ENCODE data around the gene RFLNA.
"Not testable (repeated sequence)": the region's sequence is repeated elsewhere in the genome, so short reads cannot be mapped to it uniquely, and the experiment has no call there.

The RFLNA gene

DNA sequence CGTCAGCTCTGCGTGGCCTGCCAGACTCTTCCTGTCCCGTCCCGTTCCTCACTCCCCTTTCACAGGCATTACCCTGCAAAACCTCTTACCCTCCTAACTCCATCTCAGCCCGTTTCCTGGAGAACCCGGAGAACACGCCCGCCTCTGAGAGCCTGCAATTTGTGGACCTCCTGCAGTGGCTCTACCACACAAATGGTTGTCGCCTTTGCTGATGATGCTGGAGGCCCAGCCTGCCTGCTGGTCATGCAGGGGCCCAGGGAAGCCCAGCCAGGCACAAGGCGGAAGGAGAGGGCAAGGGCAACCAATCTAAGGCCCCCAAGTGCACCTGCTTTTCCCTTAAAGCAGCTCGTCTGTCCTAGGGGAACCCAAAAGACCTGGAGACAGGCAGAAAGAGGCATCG lies 22.5 kb downstream of the RFLNA start:
- Mint-ChIP-seq H3K36me3 (no peaks in the 10 kb centered on the region), H3K27ac (no peak overlapping the region), H3K4me3 (no peak overlapping the region), H3K4me1 (ENCODE audit: low read depth) (no peaks in the 10 kb centered on the region), H3K9me3 (ENCODE audit: low read depth) (no peaks in the 10 kb centered on the region), H3K27me3 (no peaks in the 10 kb centered on the region)

DNA sequence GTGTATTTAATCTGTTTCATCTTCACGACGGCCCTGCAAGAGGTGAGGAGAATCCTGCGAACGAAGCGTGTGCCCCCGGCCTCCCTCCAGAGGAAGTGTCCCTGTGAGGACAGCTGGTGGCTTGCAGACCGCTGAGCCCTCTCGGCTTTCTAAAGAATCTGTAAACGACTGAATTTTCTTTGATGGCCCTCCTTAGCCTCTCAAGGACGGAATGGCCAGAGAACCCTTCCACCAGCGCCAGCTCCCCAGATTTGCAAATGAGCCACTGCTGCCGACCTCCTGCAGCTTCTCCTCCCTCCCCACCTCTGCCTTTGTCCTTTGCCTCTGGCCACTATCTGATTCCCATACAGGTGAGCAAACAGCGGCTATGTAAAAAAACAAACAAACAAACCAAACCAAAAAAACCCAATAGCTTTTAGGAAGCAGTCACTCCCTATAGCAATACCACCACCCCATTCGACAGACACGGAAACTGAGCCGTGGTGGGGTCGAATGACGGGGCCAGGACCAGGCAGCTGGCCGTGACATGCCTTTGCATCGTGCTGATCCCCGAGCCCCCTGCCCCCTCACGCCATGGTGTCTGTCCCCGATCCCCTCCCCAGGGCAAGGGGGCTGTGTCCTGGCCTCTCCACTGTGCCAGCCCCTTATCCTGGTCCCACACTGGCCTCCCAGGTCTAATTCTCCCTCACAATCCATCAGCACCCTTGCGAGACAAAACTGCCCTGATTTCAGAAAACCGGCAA lies 23.6 kb downstream of the RFLNA start:
- Mint-ChIP-seq H3K27me3 (no peaks in the 10 kb centered on the region), H3K36me3 (peaks cover under 1% of the 10 kb centered on the region), H3K27ac (no peak overlapping the region), H3K4me1 (ENCODE audit: low read depth) (no peaks in the 10 kb centered on the region), H3K9me3 (ENCODE audit: low read depth) (no peaks in the 10 kb centered on the region), H3K4me3 (no peak overlapping the region)

DNA sequence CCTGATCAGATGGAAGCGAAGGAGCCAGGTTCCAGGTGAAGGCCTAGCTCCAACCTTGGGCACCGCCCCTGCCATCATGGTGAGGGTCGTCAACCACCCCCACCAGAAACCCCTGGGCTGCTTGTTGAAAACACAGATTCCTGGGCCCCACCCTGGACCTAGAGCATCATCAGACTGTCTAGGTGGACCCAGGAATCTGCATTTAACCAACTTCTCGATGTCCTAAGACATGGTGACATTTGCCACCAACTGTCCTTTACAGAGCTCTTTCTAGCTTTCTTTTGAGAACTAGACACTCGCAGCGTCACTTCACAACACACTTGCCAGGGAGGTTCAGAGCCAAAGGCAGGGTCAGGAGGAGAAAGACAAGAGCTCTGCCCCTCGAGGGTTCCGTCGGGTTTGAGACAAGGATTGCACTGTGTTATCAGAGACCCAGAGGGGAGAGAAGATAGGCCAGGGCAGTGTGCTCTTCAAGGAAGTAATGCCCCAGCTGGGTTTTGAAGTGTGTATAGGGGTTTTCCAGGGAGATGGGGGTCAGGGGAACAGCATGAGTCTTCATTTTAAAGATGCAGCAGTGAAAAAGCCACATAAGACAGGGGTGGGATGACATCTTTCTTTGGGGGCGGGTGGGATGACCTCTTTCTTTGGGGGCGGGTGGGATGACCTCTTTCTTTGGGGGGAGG lies 24.6 kb downstream of the RFLNA start:
- Mint-ChIP-seq H3K9me3 (ENCODE audit: low read depth) (peaks cover 4% of the 10 kb centered on the region), H3K36me3 (peaks cover 11% of the 10 kb centered on the region), H3K27ac (no peak overlapping the region), H3K27me3 (no peaks in the 10 kb centered on the region), H3K4me3 (no peak overlapping the region), H3K4me1 (ENCODE audit: low read depth) (no peaks in the 10 kb centered on the region)

DNA sequence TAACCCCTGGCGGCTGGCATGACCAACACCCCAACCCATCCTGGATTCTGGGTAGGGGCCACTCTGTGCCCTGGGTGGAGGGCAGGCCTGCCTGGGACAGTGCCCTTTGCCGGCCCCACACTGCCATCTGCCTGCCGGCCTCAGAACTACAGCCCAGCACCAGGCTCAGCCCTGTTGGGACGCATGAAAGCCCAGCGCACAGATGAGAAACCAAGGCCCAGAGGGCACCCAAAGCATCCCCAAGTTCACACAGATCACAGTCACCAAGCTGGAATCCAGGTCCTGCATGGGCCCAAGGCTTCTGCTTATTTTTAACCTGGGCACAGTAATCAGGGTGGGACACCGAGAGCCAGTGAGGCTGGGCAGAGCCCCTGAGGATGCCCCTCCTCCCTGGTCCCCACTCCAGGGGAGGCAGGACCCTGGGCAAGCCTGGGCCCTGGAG lies 26.2 kb downstream of the RFLNA start:
- peaks cover 17% of the 10 kb centered on the region for H3K36me3 Mint-ChIP-seq
- no peak overlapping the region for H3K27ac Mint-ChIP-seq
- H3K4me1 Mint-ChIP-seq (ENCODE audit: low read depth) = no peaks in the 10 kb centered on the region
- no peak overlapping the region for H3K4me3 Mint-ChIP-seq
- H3K9me3 Mint-ChIP-seq (ENCODE audit: low read depth) = peaks cover 4% of the 10 kb centered on the region
- no peaks in the 10 kb centered on the region for H3K27me3 Mint-ChIP-seq

DNA sequence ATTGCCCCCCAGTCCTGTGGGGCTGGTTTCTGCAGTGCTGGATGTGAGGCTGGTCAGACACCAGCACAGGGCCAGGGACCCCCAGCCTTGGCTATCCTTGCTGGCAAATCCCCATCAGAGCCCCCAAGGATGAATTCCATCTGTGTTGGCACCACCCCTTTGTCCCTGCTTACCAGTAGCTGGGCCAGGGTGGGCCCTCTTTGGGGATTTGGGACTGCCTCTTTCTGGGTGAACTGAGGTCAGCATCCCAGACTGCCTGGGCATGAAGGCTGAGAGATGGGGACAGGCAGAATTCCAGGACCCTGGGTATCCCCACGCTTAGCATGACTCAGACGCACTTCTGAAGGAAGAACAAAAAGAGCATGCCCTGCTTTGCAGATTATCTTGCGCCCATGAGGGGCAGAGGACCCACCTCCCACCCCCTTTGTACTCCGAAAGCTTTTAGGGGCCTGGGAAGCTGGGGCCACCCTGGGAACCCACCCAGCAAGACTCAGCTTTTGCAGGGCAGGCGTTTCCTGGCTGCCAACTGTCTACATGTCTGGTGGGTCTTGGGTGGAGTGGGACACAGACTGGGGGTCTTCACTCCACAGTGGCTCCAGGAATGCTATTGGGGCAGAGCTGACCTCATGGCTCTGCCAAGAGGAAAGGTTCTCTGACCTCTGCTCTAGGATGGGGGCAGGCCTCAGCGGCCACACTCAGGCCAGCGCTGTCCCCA lies 26.8 kb downstream of the RFLNA start:
- Mint-ChIP-seq H3K27ac (no peak overlapping the region), H3K36me3 (peaks cover 17% of the 10 kb centered on the region), H3K4me1 (ENCODE audit: low read depth) (no peaks in the 10 kb centered on the region), H3K27me3 (no peaks in the 10 kb centered on the region), H3K4me3 (no peak overlapping the region), H3K9me3 (ENCODE audit: low read depth) (peaks cover 4% of the 10 kb centered on the region)

DNA sequence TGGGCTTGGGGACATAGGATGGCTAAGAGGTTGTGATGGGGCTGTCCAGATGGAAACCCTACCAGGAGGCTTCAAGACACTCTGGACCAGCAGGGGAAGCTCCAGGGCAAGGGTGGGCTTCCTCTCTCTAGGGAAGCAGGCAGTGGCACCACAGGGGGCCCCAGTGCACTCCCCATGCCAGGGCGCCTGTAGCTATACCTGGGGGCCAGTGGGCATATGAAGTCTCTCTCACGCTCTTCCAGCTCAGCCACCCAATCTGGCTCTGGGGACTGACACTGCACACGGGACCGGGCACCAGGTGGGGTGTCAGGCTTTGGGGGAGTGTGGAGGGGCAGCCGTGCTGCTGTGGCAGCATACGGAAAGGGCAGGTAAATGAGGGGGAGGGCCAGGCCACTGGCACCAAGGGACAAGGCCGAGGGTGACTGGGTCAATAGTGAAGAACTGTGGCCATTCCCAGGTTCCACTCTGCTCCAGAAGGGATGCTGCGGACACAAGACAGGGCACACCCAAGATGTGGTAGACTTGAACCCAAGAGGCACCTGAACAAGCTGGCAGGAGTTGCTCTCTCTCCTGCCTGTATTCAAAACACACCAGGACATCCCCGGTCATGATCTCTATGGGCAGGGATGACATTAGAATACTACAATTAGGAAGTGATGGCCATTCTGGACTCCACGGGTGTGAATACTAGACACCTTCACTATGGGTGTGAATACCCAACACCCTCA lies 27.5 kb downstream of the RFLNA start:
- Mint-ChIP-seq H3K27me3 (no peaks in the 10 kb centered on the region), H3K4me1 (ENCODE audit: low read depth) (no peaks in the 10 kb centered on the region), H3K36me3 (peaks cover 17% of the 10 kb centered on the region), H3K27ac (no peak overlapping the region), H3K9me3 (ENCODE audit: low read depth) (peaks cover 4% of the 10 kb centered on the region), H3K4me3 (no peak overlapping the region)

DNA sequence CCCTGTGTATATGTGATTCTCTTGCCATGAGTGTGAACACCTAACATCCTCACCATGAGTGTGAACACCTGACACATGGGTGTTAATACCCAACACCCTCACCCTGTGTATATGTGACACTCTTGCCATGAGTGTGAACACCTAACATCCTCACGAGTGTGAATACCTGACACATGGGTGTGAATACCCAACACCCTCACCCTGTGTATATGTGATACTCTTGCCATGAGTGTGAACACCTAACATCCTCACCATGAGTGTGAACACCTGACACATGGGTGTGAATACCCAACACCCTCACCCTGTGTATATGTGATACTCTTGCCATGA lies 28.1 kb downstream of the RFLNA start:
- not testable (repeated sequence) for H3K27me3 Mint-ChIP-seq; H3K4me1 Mint-ChIP-seq (ENCODE audit: low read depth); H3K4me3 Mint-ChIP-seq; H3K9me3 Mint-ChIP-seq (ENCODE audit: low read depth); H3K27ac Mint-ChIP-seq
- peaks cover 17% of the 10 kb centered on the region for H3K36me3 Mint-ChIP-seq

DNA sequence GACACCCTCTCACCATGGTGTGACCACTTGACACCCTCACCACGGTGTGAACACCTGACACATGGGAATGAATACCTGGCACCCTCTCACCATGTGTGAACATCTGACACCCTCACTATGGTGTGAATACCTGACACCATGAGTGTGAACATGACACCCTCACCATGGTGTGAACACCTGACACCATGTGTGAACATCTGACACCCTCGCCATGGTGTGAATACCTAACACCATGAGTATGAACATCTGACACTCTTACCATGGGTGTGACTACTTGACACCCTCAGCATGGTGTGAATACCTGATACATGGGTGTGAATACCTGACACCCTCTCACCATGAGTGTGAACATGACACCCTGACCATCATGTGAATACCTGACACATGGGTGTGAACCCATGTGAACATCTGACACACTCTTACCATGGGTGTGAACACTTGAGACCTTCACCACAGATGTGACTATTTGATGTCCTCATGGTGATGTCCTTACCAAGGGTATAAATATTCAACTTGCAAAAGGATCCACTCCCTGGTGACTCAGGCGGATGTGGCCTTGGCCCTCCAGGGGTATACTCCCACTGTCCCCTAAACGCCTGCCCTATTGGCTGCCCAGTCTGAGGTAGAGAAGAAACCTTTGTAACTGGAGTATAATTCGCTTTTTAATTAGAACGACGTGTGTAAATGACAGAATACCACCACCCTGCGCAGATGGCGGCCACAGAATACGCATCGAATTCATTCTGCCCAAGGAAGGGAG lies 29.1 kb downstream of the RFLNA start:
- Mint-ChIP-seq H3K9me3 (ENCODE audit: low read depth) (peaks cover 4% of the 10 kb centered on the region), H3K4me1 (ENCODE audit: low read depth) (no peaks in the 10 kb centered on the region), H3K27me3 (no peaks in the 10 kb centered on the region), H3K36me3 (peaks cover 17% of the 10 kb centered on the region), H3K4me3 (no peak overlapping the region), H3K27ac (peak overlapping the region; percentile 17)

DNA sequence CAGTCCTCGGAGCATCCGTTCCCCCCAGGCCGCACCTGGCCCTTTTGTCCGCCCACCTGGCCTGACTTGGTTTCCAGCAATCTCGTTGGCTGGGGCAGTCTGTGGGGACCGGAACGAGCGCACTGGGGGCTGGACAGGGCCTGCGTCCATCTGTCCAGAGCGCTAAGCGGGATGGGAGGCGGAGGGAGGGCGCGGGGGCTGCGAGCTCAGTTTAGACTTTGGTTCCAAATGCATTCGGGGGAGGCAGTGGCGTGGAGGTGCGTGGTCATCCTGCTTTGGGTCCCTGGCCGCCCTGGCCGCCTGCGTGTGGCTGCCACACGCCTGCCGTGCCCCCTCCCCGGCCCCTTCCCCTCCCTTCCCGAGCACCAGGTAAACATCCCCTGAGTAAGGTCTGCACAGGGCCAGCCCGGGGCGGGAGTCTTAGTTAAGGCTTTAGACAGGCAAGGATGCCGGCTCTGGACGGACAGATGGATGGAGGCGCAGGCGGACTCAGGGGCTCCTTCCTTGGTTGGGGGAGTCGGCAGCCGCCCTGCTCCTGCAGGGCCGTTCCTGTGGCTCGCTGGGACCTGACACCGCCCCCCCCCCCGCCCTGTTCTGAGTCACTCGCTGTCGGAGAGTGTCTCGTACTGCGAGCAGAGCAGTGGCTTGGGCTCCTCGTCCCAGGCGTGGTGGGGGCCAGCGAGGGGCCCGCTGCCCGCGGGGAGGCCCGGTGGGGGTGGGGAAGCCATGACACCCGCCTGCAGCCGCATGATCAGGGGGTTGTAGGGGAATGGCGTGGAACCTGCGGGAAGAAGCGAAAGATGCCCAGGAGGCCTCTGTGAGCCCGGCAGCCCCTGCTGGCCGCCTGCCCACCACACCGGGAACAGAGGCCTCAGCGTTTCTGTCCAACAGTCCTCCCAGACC lies 30.2 kb downstream of the RFLNA start:
- Mint-ChIP-seq H3K9me3 (ENCODE audit: low read depth) (peaks cover 4% of the 10 kb centered on the region), H3K27ac (no peak overlapping the region), H3K27me3 (no peaks in the 10 kb centered on the region), H3K4me1 (ENCODE audit: low read depth) (no peaks in the 10 kb centered on the region), H3K36me3 (peaks cover 17% of the 10 kb centered on the region), H3K4me3 (no peak overlapping the region)

DNA sequence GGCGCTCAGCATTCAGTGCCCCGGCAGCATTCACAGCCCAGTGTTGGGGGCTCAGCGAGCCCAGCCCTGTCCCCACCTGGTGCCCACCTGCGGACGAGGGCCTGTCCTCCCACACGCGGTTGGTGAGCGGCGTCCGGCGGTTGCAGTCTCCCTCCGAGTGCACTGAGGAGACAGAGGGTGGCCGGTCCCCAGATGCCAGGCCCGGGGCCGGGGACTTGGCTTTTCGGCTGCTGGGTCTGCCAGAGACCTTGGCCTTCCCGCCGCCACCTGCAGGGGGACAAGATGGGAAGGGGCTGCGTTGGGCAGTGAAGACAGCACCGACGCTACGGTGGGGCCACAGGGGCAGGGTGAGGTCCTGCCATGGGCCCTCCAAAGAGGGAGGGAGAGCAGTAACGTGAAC lies 31.2 kb downstream of the RFLNA start:
- no peaks in the 10 kb centered on the region for H3K27me3 Mint-ChIP-seq
- no peak overlapping the region for H3K27ac Mint-ChIP-seq
- H3K4me1 Mint-ChIP-seq (ENCODE audit: low read depth) = no peaks in the 10 kb centered on the region
- peaks cover 4% of the 10 kb centered on the region for H3K9me3 Mint-ChIP-seq (ENCODE audit: low read depth)
- no peak overlapping the region for H3K4me3 Mint-ChIP-seq
- H3K36me3 Mint-ChIP-seq = peaks cover 17% of the 10 kb centered on the region

DNA sequence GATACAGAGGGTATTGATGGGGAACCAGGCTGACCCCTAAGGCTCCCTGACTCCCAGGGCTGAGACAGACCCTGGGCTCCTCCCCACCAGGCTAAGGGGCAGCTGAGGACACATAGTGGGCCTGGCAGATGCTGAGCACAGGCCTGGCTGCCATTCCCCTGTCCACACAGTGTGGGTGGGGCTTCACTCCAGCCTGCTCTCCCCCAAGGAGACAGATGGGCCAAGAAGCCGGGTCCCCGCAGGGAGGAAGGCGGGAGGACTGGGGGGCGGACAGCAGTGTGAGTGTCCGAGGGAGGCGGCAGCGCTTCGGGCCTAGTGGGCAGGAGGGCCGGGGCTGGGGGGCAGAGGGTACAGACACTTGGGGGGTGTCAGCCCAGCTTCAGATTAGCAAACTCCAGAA lies 32.0 kb downstream of the RFLNA start:
- no peaks in the 10 kb centered on the region for H3K4me1 Mint-ChIP-seq (ENCODE audit: low read depth)
- H3K36me3 Mint-ChIP-seq = peaks cover 17% of the 10 kb centered on the region
- H3K4me3 Mint-ChIP-seq = no peak overlapping the region
- no peaks in the 10 kb centered on the region for H3K27me3 Mint-ChIP-seq
- peaks cover 4% of the 10 kb centered on the region for H3K9me3 Mint-ChIP-seq (ENCODE audit: low read depth)
- H3K27ac Mint-ChIP-seq = no peak overlapping the region

DNA sequence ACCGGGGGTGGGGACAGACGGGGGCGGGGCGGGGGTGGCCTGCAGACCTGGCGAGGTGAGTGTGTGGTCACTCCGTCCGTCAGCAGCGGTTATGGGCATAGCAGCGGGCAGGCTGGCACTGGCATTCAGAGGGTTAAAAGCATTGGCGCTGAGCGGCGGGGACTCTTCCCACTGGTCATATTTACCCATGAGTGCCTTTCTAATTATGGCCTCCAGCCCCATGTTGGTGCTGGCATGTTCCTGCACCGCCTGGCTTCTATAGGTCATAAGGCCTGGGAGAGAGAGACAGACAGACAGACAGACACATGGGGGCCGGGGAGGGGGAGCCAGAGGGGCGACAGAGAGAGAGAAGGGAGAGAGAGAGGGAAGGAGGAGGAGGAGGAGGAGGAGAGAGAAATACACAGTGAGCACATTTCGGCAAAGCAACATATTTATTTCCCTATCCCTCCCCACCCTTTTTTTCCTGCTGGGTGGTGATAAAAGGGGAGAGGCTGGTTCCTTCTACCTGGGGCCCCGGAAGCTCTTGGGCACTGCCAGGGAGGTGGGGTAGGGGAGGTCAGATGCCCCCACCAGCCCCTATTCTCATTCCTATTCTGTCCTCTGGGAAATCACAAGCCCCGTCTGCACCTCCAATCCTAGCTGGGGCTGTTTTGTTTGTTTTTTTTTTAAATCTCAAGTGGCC lies 32.6 kb downstream of the RFLNA start:
- Mint-ChIP-seq H3K36me3 (peaks cover 17% of the 10 kb centered on the region), H3K4me3 (no peak overlapping the region), H3K27me3 (no peaks in the 10 kb centered on the region), H3K4me1 (ENCODE audit: low read depth) (no peaks in the 10 kb centered on the region), H3K9me3 (ENCODE audit: low read depth) (peaks cover 4% of the 10 kb centered on the region), H3K27ac (no peak overlapping the region)

DNA sequence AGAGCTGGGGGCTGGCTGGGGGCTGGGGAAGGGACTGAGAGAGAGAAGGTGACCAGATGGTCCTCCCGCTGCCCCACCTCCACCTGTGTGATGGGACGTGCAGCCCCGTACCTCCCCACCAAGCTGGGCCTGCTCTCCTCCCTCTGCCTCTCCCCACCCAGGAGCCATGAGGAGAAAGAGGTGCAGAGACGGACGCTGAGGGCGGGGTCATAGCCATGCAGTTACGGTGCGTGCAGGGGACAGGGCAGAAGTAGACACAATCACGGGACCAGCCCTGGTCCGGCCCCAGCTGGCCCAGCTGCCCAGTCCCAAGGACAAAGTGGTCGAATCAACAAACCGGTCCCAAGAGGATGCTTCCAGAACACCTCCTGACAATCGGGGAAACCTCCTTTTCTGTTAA lies 33.2 kb downstream of the RFLNA start:
- Mint-ChIP-seq H3K4me1 (ENCODE audit: low read depth) (no peaks in the 10 kb centered on the region), H3K36me3 (peaks cover 17% of the 10 kb centered on the region), H3K4me3 (no peak overlapping the region), H3K27me3 (no peaks in the 10 kb centered on the region), H3K27ac (no peak overlapping the region), H3K9me3 (ENCODE audit: low read depth) (peaks cover 4% of the 10 kb centered on the region)

Data from activated naive CD8-positive, alpha-beta T cell (primary cell).